DOHH2 (cell line): ENCODE data around the gene EPB41L4B.

Experiments
- H3F3A ChIP-seq: fragments of 200-600 bp; sonication (generic), shearing (Covaris generic); 2 replicates; pipeline ENCODE4 v1.6.0; 2016; ENCODE audit warnings: antibody characterized with exemption, mild to moderate bottlenecking; ENCODE audit not compliant: control insufficient read depth, insufficient read depth
- H3K27ac ChIP-seq: fragments of 200-600 bp; sonication (generic); 2 replicates; pipeline ENCODE4 v1.5.1; 2014; ENCODE audit warnings: low read depth, mild to moderate bottlenecking, low read length, moderate library complexity
- H3K27me3 ChIP-seq: fragments of 200-600 bp; sonication (generic); 2 replicates; pipeline ENCODE4 v1.6.1; 2014; ENCODE audit warnings: mild to moderate bottlenecking, low read length, mixed read lengths; ENCODE audit not compliant: control insufficient read depth
- H3K36me3 ChIP-seq: fragments of 200-600 bp; sonication (generic); 2 replicates; pipeline ENCODE4 v1.6.1; 2014; ENCODE audit warnings: mild to moderate bottlenecking, low read length, moderate library complexity, mixed read lengths; ENCODE audit not compliant: control insufficient read depth
- H3K4me1 ChIP-seq: fragments of 200-600 bp; sonication (generic); 2 replicates; pipeline ENCODE4 v1.6.1; 2014; ENCODE audit warnings: mild to moderate bottlenecking, low read length, mixed read lengths; ENCODE audit not compliant: control insufficient read depth
- H3K4me2 ChIP-seq: fragments of 200-600 bp; sonication (generic); 2 replicates; pipeline ENCODE4 v1.6.0; 2014; ENCODE audit warnings: mild to moderate bottlenecking, low read length, moderate library complexity
- H3K4me3 ChIP-seq: fragments of 200-600 bp; sonication (generic); 2 replicates; pipeline ENCODE4 v1.5.1; 2014; ENCODE audit warnings: mild to moderate bottlenecking, low read length, mixed read lengths
- H3K79me2 ChIP-seq: fragments of 200-600 bp; sonication (generic); 2 replicates; pipeline ENCODE4 v1.6.1; 2014; ENCODE audit warnings: mild to moderate bottlenecking, low read length, mixed read lengths; ENCODE audit not compliant: control insufficient read depth
- H3K9me2 ChIP-seq: fragments of 200-600 bp; sonication (generic); replicated peaks from 2 replicates; pipeline ENCODE4 v1.6.1; 2014; ENCODE audit warnings: mild to moderate bottlenecking, low read length, mixed read lengths; ENCODE audit not compliant: control insufficient read depth
- H3K9me3 ChIP-seq: fragments of 200-600 bp; sonication (generic); 2 replicates; pipeline ENCODE4 v1.6.1; 2014; ENCODE audit warnings: antibody characterized with exemption, low read length, mixed read lengths; ENCODE audit not compliant: control insufficient read depth, insufficient read depth
- H4K20me1 ChIP-seq: fragments of 200-600 bp; sonication (generic); 2 replicates; pipeline ENCODE4 v1.6.0; 2014; ENCODE audit warnings: low read depth, mild to moderate bottlenecking, antibody characterized with exemption, low read length, moderate library complexity; ENCODE audit not compliant: control insufficient read depth, insufficient read depth
- CTCF ChIP-seq: fragments of 200-600 bp; sonication (generic); IDR thresholded peaks from one replicate; pipeline ENCODE4 v1.5.1; 2014; ENCODE audit warnings: antibody characterized with exemption, mild to moderate bottlenecking, low read depth, low read length; ENCODE audit not compliant: poor library complexity, severe bottlenecking
- EZH2phosphoT487 ChIP-seq: fragments of 200-600 bp; sonication (generic); IDR thresholded peaks from 2 replicates; pipeline ENCODE4 v1.6.1; 2017; ENCODE audit warnings: borderline replicate concordance, mild to moderate bottlenecking, antibody characterized with exemption, low read length, moderate library complexity, mixed read lengths

Gene EPB41L4B

GRCh38 chr9:109253637-109254284, 67.1 kb downstream of the EPB41L4B start:
- Histone ChIP-seq H3K9me3 (no peaks in the 10 kb centered on the region), H3F3A (no peaks in the 10 kb centered on the region), H3K27me3 (0 out of 2 replicates have a peak, but pooled peaks cover 2% of the 10 kb centered on the region), H3K4me2 (no peak overlapping the region), H3K9me2 (no peaks in the 10 kb centered on the region), H3K4me3 (no peak overlapping the region), H3K27ac (no peak overlapping the region), H3K79me2 (no peaks in the 10 kb centered on the region), H3K4me1 (no peaks in the 10 kb centered on the region), H4K20me1 (no peaks in the 10 kb centered on the region), H3K36me3 (no peaks in the 10 kb centered on the region)
- TF ChIP-seq EZH2phosphoT487 (no peak), CTCF (no peak)

GRCh38 chr9:109253241-109253636, 67.6 kb downstream of the EPB41L4B start:
- H3K4me3 ChIP-seq, result no peak overlapping the region
- H3K9me3 ChIP-seq, result no peaks in the 10 kb centered on the region
- H3K4me2 ChIP-seq, result no peak overlapping the region
- TF ChIP-seq EZH2phosphoT487 (no peak), CTCF (no peak)
- no peaks in the 10 kb centered on the region for H3K36me3 ChIP-seq
- H3K27me3 ChIP-seq, result 0 out of 2 replicates have a peak, but pooled peaks cover under 1% of the 10 kb centered on the region
- H3K27ac ChIP-seq, result no peak overlapping the region
- H3F3A ChIP-seq, result no peaks in the 10 kb centered on the region
- no peaks in the 10 kb centered on the region for H4K20me1 ChIP-seq
- no peaks in the 10 kb centered on the region for H3K4me1 ChIP-seq
- no peaks in the 10 kb centered on the region for H3K79me2 ChIP-seq
- H3K9me2 ChIP-seq, result no peaks in the 10 kb centered on the region

- H3K9me3 ChIP-seq, result no peaks in the 10 kb centered on the region
- H3K9me2 ChIP-seq, result no peaks in the 10 kb centered on the region
- no peaks in the 10 kb centered on the region for H3K79me2 ChIP-seq
- no peak overlapping the region for H3K4me2 ChIP-seq
- no peak overlapping the region for H3K27ac ChIP-seq
- no peaks in the 10 kb centered on the region for H4K20me1 ChIP-seq
- TF ChIP-seq CTCF, result no peak
- no peak for TF ChIP-seq EZH2phosphoT487
- no peak overlapping the region for H3K4me3 ChIP-seq
- no peaks in the 10 kb centered on the region for H3F3A ChIP-seq
- no peaks in the 10 kb centered on the region for H3K36me3 ChIP-seq
- H3K4me1 ChIP-seq, result no peaks in the 10 kb centered on the region
- H3K27me3 ChIP-seq, result 0 out of 2 replicates have a peak, but pooled peaks cover 4% of the 10 kb centered on the region
Observed at GRCh38 chr9:109252291-109252690, 68.6 kb downstream of the EPB41L4B start.
